HG03432 (cell line): ENCODE results near the gene MRO.

Source experiments
- ATAC-seq: cut with Tn5 transposase; IDR thresholded peaks from one replicate; pipeline ENCODE4 v1.9.1; 2021; ENCODE audit warnings: mild to moderate bottlenecking, moderate library complexity; ENCODE audit not compliant: unreplicated experiment

MRO gene

DNA sequence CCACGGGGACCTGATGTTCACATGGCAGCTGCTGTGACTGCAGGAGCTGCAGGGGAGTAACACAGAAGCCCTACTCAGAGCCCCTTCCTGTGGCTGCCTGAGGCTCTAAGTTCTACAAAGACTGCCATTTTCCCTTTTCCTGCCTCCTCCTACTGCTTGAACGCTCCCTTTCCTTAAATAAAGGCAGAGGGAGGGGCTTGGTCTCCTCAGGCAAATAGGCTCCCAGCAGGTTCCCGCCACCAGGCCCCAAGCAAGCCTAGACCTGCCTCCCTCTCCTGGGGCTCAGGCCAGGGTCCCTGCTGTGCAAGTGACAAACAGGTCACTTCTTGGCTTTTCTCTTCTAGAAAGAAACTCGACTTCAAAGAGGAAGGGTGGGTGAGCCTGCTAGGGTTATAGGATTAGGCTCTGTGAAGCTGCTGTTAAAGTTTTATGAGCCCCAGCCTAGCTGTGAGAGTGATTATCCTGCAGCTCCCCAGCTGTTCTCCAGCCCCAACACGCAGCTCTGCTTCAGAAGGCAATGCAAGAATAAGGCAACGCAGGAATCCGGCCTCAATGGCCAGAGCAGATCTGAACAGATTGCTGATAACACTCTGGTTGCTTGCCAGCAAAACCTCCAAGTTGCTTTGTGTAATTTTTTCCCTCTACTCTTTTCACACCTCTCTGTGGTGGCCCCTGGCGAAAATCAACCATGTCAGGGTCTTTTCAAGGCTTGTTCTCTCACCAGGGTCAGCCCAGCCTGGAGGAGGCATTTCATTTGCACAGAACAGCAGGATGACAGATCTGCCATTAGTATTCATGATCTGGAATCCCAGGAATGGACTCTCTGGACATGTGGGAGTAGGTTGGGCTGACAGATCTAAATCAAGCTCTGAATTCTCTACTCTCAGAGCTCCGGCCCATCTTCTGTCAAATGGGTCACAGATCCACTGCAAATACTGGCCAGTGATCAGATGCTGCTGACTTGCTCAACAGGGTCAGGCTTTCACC is 71.3 kb downstream of the MRO start:
- ATAC-seq = no peak

DNA sequence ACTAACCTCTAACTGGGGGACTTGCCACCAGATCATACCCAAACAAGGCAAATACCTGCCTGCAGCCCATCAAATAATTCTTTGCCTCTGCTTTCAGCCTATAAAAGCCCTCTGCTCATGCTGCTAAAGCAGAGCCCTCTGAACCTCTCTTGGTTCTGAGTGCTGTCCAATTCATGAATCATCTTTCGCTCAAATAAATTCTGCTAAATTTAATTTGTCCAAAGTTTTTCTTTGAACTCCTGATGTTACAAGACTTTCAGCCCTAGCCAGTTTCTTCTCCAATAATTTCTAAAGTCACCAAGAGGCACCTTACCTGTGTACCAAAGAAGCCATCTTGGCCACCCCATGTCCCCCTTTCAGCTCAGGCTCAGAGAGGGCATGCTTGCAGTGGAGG is 72.0 kb downstream of the MRO start:
- no peak for ATAC-seq

- ATAC-seq = no peak
These were observed 73.9 kb downstream of the MRO start for GRCh38 chr18:50745945-50746344.
